HG03432 (cell line): ENCODE results near the gene FITM1.

Experiments used
- ATAC-seq: cut with Tn5 transposase; IDR thresholded peaks from one replicate; pipeline ENCODE4 v1.9.1; 2021; ENCODE audit warnings: mild to moderate bottlenecking, moderate library complexity; ENCODE audit not compliant: unreplicated experiment

Gene FITM1

GRCh38 chr14:24181371-24182077 lies 51.1 kb downstream of the FITM1 start:
- ATAC-seq = no peak
